Liver (tissue), 9 donors: ENCODE measurements around the gene SERINC5. TPM values are rescaled to one million over a fixed set of nuclear protein-coding genes. Genes with fewer than 3 reads are reported as not detected.

Experiments used
- DNase-seq: peaks from one replicate; pipeline ENCODE4 v3.0.0-alpha.2; 2017; ENCODE audit warnings: low spot score
- H3K27ac ChIP-seq, 2 donors: one replicate each; pipeline ENCODE4 v1.7.0; 2013; ENCODE audit warnings: inconsistent platforms in 2 of 2, low read length in 2 of 2, control low read depth in 1 of 2, low read depth in 1 of 2, mild to moderate bottlenecking in 1 of 2
- H3K27me3 ChIP-seq, 4 donors: one replicate each; pipeline versions ENCODE4 v1.6.1 to v1.7.0; 2013; ENCODE audit warnings: low read length in 3 of 4, inconsistent platforms in 1 of 4, mild to moderate bottlenecking in 1 of 4, moderate library complexity in 1 of 4; ENCODE audit not compliant: control insufficient read depth in 4 of 4, insufficient read depth in 4 of 4
- H3K36me3 ChIP-seq, 4 donors: one replicate each; pipeline versions ENCODE4 v1.6.1 to v1.7.0; 2013; ENCODE audit warnings: low read length in 3 of 4, mild to moderate bottlenecking in 3 of 4, low read depth in 1 of 4, moderate library complexity in 1 of 4; ENCODE audit not compliant: control insufficient read depth in 4 of 4, insufficient read depth in 3 of 4
- H3K4me1 ChIP-seq, 4 donors: one replicate each; pipeline versions ENCODE4 v1.6.1 to v1.7.0; 2013; ENCODE audit warnings: low read length in 3 of 4, mild to moderate bottlenecking in 3 of 4, moderate library complexity in 1 of 4; ENCODE audit not compliant: control insufficient read depth in 4 of 4, insufficient read depth in 4 of 4
- H3K4me3 ChIP-seq, 3 donors: one replicate each; pipeline versions ENCODE4 v1.6.1 to v1.7.0; 2013; ENCODE audit warnings: low read length in 3 of 3, control low read depth in 1 of 3, low read depth in 1 of 3, mild to moderate bottlenecking in 1 of 3
- H3K9ac ChIP-seq, 2 donors: one replicate each; pipeline ENCODE4 v1.7.0; 2013; ENCODE audit warnings: low read length in 2 of 2, mild to moderate bottlenecking in 2 of 2, moderate library complexity in 2 of 2, control low read depth in 1 of 2, low read depth in 1 of 2
- H3K9me3 ChIP-seq, 4 donors: one replicate each; pipeline versions ENCODE4 v1.6.1 to v1.7.0; 2013; ENCODE audit warnings: low read length in 3 of 4; ENCODE audit not compliant: control insufficient read depth in 4 of 4
- CTCF ChIP-seq: fragments of 150-350 bp; IDR thresholded peaks from 2 replicates; pipeline ENCODE4 v1.5.1; 2017; ENCODE audit warnings: improper control_type of control experiment, low read depth, low read length; ENCODE audit not compliant: missing input control
- EGR1 ChIP-seq, 2 donors: IDR thresholded peaks; 2 replicates each; pipeline ENCODE4 v1.6.1; 2016 to 2018; ENCODE audit warnings: antibody characterized with exemption in 2 of 2, low read depth in 2 of 2
- FOXA1 ChIP-seq: IDR thresholded peaks from 2 replicates; pipeline ENCODE4 v1.6.1; 2016; ENCODE audit warnings: antibody characterized with exemption
- FOXA2 ChIP-seq: IDR thresholded peaks from 2 replicates; pipeline ENCODE4 v1.6.1; 2016; ENCODE audit warnings: antibody characterized with exemption
- GABPA ChIP-seq, 2 donors: IDR thresholded peaks in 1 of 2; conservative IDR thresholded peaks in 1 of 2; 2 replicates each; pipeline ENCODE4 v1.6.1; 2016; ENCODE audit warnings: antibody characterized with exemption in 2 of 2, mild to moderate bottlenecking in 1 of 2, moderate library complexity in 1 of 2
- HNF4A ChIP-seq, 2 donors: conservative IDR thresholded peaks; 2 replicates each; pipeline ENCODE4 v1.6.1; 2016; ENCODE audit warnings: antibody characterized with exemption in 2 of 2, mild to moderate bottlenecking in 2 of 2
- HNF4G ChIP-seq: IDR thresholded peaks from 2 replicates; pipeline ENCODE4 v1.6.1; 2016; ENCODE audit warnings: antibody characterized with exemption
- JUND ChIP-seq, 2 donors: IDR thresholded peaks; 2 replicates each; pipeline ENCODE4 v1.6.1; 2016; ENCODE audit warnings: antibody characterized with exemption in 2 of 2
- MAX ChIP-seq: IDR thresholded peaks from 2 replicates; pipeline ENCODE4 v1.6.1; 2016; ENCODE audit warnings: antibody characterized with exemption
- NR2F2 ChIP-seq: IDR thresholded peaks from 2 replicates; pipeline ENCODE4 v1.6.1; 2016; ENCODE audit warnings: antibody characterized with exemption
- RAD21 ChIP-seq, 2 donors: IDR thresholded peaks; 2 replicates each; pipeline ENCODE4 v1.6.1; 2016; ENCODE audit warnings: antibody characterized with exemption in 2 of 2, mild to moderate bottlenecking in 2 of 2
- RXRA ChIP-seq, 2 donors: IDR thresholded peaks; 2 replicates each; pipeline ENCODE4 v1.6.1; 2017 to 2018; ENCODE audit warnings: antibody characterized with exemption in 2 of 2, mild to moderate bottlenecking in 1 of 2
- SP1 ChIP-seq: IDR thresholded peaks from 2 replicates; pipeline ENCODE4 v1.6.1; 2018; ENCODE audit warnings: antibody characterized with exemption, mild to moderate bottlenecking
- TAF1 ChIP-seq: conservative IDR thresholded peaks from 2 replicates; pipeline ENCODE4 v1.6.1; 2016; ENCODE audit warnings: antibody characterized with exemption, mild to moderate bottlenecking
- YY1 ChIP-seq: IDR thresholded peaks from 2 replicates; pipeline ENCODE4 v1.6.1; 2016; ENCODE audit warnings: antibody characterized with exemption, mild to moderate bottlenecking
- WGBS: extraction: QIAGEN DNeasy Blood & Tissue Kit; methylation state at CpG from one replicate; pipeline ENCODE4 v1.1.7; 2013; 5-methylcytosine and 5-hydroxymethylcytosine counted together
- polyA plus RNA-seq, 2 donors: library from polyadenylated mRNA; stranded (reverse) in 1 of 2; unstranded in 1 of 2; fragments of 200-250 nt in 1 of 2; fragments of >200 nt in 1 of 2; fragmentation: Nextera tagmentation in 1 of 2; extraction: Ambion mirVana in 1 of 2; gene quantifications; one replicate each; pipeline versions ENCODE4 v1.2.1 to v1.2.3, GENCODE V29; 2013 to 2015
- total RNA-seq, 2 donors: library from RNA; depleted of rRNA; stranded (reverse); fragments of >200 nt; gene quantifications; one replicate each; pipeline ENCODE4 v1.2.3, GENCODE V29; 2014
- TF ChIP-seq, protein P1 (sequence below): IDR thresholded peaks from 2 replicates; pipeline ENCODE4 v1.6.1; 2016; ENCODE audit warnings: antibody characterized with exemption
- TF ChIP-seq, protein P2 (sequence below): IDR thresholded peaks from 2 replicates; pipeline ENCODE4 v1.6.1; 2016; ENCODE audit warnings: antibody characterized with exemption, mild to moderate bottlenecking
- donor health status: healthy.
- donor health status: healthy.
- donor health status: healthy.
- donor health status: healthy.
- donor health status: healthy.

Gene SERINC5
- total and polyA plus RNA-seq, 4 donors: 22.2 to 82.3 (median 32.0) TPM

GRCh38 chr5:80069918-80070318, 185.9 kb downstream of the SERINC5 start:
- Histone ChIP-seq H3K27ac (no peak overlapping the region), H3K4me3 (no peak overlapping the region), H3K4me1 (no peaks in the 10 kb centered on the region), H3K27me3 (no peaks in the 10 kb centered on the region), H3K9me3 (no peaks in the 10 kb centered on the region), H3K9ac (no peak overlapping the region), H3K36me3 (no peaks in the 10 kb centered on the region)
- DNase-seq: no peak
- TF ChIP-seq GABPA (IDR thresholded peaks at IDR 0.05 in 1 of 2, conservative IDR thresholded peaks at IDR 0.05 in 1 of 2): no peak
- no peak for TF ChIP-seq FOXA1
- no peak for TF ChIP-seq MAX
- TF ChIP-seq YY1: no peak
- TF ChIP-seq TAF1: no peak
- no peak for TF ChIP-seq SP1
- TF ChIP-seq RXRA (IDR thresholded peaks at IDR 0.05): no peak
- no peak for TF ChIP-seq HNF4A (conservative IDR thresholded peaks at IDR 0.05)
- TF ChIP-seq CTCF: no peak
- TF ChIP-seq HNF4G: no peak
- TF ChIP-seq EGR1 (IDR thresholded peaks at IDR 0.05; ENCODE audit: low read depth in 2 of 2): no peak
- 56% methylated on average over 3 of the region's 3 CpGs for WGBS

- Histone ChIP-seq H3K36me3 (no peaks in the 10 kb centered on the region), H3K4me1 (no peaks in the 10 kb centered on the region), H3K4me3 (no peak overlapping the region), H3K27me3 (no peaks in the 10 kb centered on the region), H3K27ac (no peak overlapping the region), H3K9me3 (no peaks in the 10 kb centered on the region), H3K9ac (no peak overlapping the region)
- no peak for DNase-seq
- TF ChIP-seq JUND (IDR thresholded peaks at IDR 0.05) (no peak), RAD21 (IDR thresholded peaks at IDR 0.05) (no peak), HNF4G (no peak), HNF4A (conservative IDR thresholded peaks at IDR 0.05) (no peak), FOXA1 (no peak), NR2F2 (no peak), GABPA (IDR thresholded peaks at IDR 0.05 in 1 of 2, conservative IDR thresholded peaks at IDR 0.05 in 1 of 2) (no peak), MAX (no peak), RXRA (IDR thresholded peaks at IDR 0.05) (no peak), FOXA2 (no peak), CTCF (no peak), TAF1 (no peak), YY1 (no peak)
- TF ChIP-seq, protein P1, sequence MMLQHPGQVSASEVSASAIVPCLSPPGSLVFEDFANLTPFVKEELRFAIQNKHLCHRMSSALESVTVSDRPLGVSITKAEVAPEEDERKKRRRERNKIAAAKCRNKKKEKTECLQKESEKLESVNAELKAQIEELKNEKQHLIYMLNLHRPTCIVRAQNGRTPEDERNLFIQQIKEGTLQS: no peak
- TF ChIP-seq, protein P2, sequence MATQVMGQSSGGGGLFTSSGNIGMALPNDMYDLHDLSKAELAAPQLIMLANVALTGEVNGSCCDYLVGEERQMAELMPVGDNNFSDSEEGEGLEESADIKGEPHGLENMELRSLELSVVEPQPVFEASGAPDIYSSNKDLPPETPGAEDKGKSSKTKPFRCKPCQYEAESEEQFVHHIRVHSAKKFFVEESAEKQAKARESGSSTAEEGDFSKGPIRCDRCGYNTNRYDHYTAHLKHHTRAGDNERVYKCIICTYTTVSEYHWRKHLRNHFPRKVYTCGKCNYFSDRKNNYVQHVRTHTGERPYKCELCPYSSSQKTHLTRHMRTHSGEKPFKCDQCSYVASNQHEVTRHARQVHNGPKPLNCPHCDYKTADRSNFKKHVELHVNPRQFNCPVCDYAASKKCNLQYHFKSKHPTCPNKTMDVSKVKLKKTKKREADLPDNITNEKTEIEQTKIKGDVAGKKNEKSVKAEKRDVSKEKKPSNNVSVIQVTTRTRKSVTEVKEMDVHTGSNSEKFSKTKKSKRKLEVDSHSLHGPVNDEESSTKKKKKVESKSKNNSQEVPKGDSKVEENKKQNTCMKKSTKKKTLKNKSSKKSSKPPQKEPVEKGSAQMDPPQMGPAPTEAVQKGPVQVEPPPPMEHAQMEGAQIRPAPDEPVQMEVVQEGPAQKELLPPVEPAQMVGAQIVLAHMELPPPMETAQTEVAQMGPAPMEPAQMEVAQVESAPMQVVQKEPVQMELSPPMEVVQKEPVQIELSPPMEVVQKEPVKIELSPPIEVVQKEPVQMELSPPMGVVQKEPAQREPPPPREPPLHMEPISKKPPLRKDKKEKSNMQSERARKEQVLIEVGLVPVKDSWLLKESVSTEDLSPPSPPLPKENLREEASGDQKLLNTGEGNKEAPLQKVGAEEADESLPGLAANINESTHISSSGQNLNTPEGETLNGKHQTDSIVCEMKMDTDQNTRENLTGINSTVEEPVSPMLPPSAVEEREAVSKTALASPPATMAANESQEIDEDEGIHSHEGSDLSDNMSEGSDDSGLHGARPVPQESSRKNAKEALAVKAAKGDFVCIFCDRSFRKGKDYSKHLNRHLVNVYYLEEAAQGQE: no peak
- 77% methylated on average over 4 of the region's 4 CpGs for WGBS
These were observed 186.5 kb downstream of the SERINC5 start for GRCh38 chr5:80069251-80069800.
